WTC11 (cell line): Measurements from ENCODE around the gene MRPL27.

Experiments
- FOXK1 ChIP-seq: sonication (generic); formaldehyde crosslinking; IDR thresholded peaks from 2 replicates; pipeline ENCODE4 v1.8.0; 2022; ENCODE audit warnings: mild to moderate bottlenecking, moderate library complexity, missing genetic modification reagents
- GABPB1 ChIP-seq: sonication (generic); formaldehyde crosslinking; IDR thresholded peaks from 2 replicates; pipeline ENCODE4 v1.8.1; 2023; ENCODE audit warnings: mild to moderate bottlenecking, missing genetic modification reagents
- NFYB ChIP-seq: sonication (generic); formaldehyde crosslinking; conservative IDR thresholded peaks from 2 replicates; pipeline ENCODE4 v1.8.0; 2022; ENCODE audit warnings: low read depth, missing genetic modification reagents
- TP53 ChIP-seq: sonication (generic); formaldehyde crosslinking; IDR thresholded peaks from 2 replicates; pipeline ENCODE4 v1.8.1; 2023; ENCODE audit warnings: mild to moderate bottlenecking, missing genetic modification reagents
- TF ChIP-seq, protein P1 (sequence below): fragments of 200-600 bp; IDR thresholded peaks from 2 replicates; pipeline ENCODE4 v1.8.0; 2022; ENCODE audit warnings: antibody characterized with exemption
- TF ChIP-seq, protein P2 (sequence below): sonication (generic); formaldehyde crosslinking; IDR thresholded peaks from 2 replicates; pipeline ENCODE4 v1.8.0; 2023; ENCODE audit warnings: missing genetic modification reagents
- TF ChIP-seq, protein P3 (sequence below): sonication (generic); formaldehyde crosslinking; IDR thresholded peaks from 2 replicates; pipeline ENCODE4 v1.8.1; 2023; ENCODE audit warnings: mild to moderate bottlenecking, moderate library complexity, missing genetic modification reagents
- TF ChIP-seq, protein P4 (sequence below): sonication (generic); formaldehyde crosslinking; IDR thresholded peaks from 2 replicates; pipeline ENCODE4 v1.8.0; 2022; ENCODE audit warnings: mild to moderate bottlenecking, missing genetic modification reagents

DNA sequence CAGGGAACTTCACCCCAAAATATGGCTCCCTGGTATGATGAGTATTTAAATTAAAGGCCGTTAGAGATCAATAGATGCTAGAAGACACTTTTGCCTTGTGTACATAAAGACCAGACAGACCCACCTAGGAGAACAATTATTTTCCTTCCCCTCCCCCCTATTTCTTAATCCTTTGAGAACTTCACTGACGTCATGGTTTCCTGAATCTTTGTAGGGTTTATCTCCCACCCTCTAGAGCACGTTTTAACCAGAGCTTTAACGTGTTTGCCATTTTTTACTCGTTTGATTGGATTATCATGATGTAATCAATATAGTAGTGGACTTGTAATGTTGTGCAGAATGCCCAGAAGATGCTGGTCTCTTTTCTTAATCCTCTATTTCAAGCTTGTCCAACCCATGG is 49.9 kb downstream of the MRPL27 start:
- no peak for TF ChIP-seq FOXK1
- TF ChIP-seq, protein P1, sequence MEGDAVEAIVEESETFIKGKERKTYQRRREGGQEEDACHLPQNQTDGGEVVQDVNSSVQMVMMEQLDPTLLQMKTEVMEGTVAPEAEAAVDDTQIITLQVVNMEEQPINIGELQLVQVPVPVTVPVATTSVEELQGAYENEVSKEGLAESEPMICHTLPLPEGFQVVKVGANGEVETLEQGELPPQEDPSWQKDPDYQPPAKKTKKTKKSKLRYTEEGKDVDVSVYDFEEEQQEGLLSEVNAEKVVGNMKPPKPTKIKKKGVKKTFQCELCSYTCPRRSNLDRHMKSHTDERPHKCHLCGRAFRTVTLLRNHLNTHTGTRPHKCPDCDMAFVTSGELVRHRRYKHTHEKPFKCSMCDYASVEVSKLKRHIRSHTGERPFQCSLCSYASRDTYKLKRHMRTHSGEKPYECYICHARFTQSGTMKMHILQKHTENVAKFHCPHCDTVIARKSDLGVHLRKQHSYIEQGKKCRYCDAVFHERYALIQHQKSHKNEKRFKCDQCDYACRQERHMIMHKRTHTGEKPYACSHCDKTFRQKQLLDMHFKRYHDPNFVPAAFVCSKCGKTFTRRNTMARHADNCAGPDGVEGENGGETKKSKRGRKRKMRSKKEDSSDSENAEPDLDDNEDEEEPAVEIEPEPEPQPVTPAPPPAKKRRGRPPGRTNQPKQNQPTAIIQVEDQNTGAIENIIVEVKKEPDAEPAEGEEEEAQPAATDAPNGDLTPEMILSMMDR, result no peak
- TF ChIP-seq, protein P2, sequence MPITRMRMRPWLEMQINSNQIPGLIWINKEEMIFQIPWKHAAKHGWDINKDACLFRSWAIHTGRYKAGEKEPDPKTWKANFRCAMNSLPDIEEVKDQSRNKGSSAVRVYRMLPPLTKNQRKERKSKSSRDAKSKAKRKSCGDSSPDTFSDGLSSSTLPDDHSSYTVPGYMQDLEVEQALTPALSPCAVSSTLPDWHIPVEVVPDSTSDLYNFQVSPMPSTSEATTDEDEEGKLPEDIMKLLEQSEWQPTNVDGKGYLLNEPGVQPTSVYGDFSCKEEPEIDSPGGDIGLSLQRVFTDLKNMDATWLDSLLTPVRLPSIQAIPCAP (CRISPR knock-in tag), result no peak
- no peak for TF ChIP-seq TP53 (CRISPR knock-in tag)
- TF ChIP-seq GABPB1, result no peak
- TF ChIP-seq, protein P3, sequence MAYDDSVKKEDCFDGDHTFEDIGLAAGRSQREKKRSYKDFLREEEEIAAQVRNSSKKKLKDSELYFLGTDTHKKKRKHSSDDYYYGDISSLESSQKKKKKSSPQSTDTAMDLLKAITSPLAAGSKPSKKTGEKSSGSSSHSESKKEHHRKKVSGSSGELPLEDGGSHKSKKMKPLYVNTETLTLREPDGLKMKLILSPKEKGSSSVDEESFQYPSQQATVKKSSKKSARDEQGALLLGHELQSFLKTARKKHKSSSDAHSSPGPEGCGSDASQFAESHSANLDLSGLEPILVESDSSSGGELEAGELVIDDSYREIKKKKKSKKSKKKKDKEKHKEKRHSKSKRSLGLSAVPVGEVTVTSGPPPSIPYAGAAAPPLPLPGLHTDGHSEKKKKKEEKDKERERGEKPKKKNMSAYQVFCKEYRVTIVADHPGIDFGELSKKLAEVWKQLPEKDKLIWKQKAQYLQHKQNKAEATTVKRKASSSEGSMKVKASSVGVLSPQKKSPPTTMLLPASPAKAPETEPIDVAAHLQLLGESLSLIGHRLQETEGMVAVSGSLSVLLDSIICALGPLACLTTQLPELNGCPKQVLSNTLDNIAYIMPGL (CRISPR knock-in tag), result no peak
- TF ChIP-seq, protein P4, sequence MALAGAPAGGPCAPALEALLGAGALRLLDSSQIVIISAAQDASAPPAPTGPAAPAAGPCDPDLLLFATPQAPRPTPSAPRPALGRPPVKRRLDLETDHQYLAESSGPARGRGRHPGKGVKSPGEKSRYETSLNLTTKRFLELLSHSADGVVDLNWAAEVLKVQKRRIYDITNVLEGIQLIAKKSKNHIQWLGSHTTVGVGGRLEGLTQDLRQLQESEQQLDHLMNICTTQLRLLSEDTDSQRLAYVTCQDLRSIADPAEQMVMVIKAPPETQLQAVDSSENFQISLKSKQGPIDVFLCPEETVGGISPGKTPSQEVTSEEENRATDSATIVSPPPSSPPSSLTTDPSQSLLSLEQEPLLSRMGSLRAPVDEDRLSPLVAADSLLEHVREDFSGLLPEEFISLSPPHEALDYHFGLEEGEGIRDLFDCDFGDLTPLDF (CRISPR knock-in tag), result no peak
- TF ChIP-seq NFYB, result no peak
